Sigmoid colon (tissue), 4 donors: ENCODE measurements around the gene CYP46A1.

Experiments
- CTCF ChIP-seq, 4 experiments: fragments of 450-650 bp in 3 of 4; fragments of 200-600 bp in 1 of 4; IDR thresholded peaks; one replicate each; pipeline ENCODE4 v1.5.1; 2016 to 2019; ENCODE audit warnings: antibody characterized with exemption in 4 of 4, mild to moderate bottlenecking in 3 of 4, moderate library complexity in 2 of 4
- POLR2A ChIP-seq, 2 donors: fragments of 450-650 bp; IDR thresholded peaks; one replicate each; pipeline ENCODE4 v1.6.1; 2016; ENCODE audit warnings: antibody characterized with exemption in 2 of 2, mild to moderate bottlenecking in 2 of 2, moderate library complexity in 2 of 2
- POLR2AphosphoS5 ChIP-seq, 4 donors: sonication (generic); formaldehyde crosslinking; IDR thresholded peaks; one replicate each; pipeline ENCODE4 v1.6.1; 2017; ENCODE audit warnings: antibody characterized with exemption in 4 of 4

GRCh38 chr14:99736603-99737371 is 52.7 kb downstream of the CYP46A1 start:
- TF ChIP-seq CTCF (IDR thresholded peaks at IDR 0.05) (no peak), POLR2A (IDR thresholded peaks at IDR 0.05) (no peak), POLR2AphosphoS5 (IDR thresholded peaks at IDR 0.05) (no peak)
